GM19397 (cell line): ENCODE results near the gene TTC24.
"Not testable (repeated sequence)": the region's sequence is repeated elsewhere in the genome, so short reads cannot be mapped to it uniquely, and the experiment has no call there.

Experiments
- ATAC-seq: cut with Tn5 transposase; IDR thresholded peaks from one replicate; pipeline ENCODE4 v1.9.1; 2021; ENCODE audit warnings: mild to moderate bottlenecking, moderate library complexity; ENCODE audit not compliant: unreplicated experiment

TTC24 gene

GRCh38 chr1:156579472-156579871 is at the start of gene TTC24:
TSS of gene TTC24 (plus strand) at chr1:156579723. CDS start at chr1:156581365, 1,642 bp downstream.
- no peak for ATAC-seq

GRCh38 chr1:156530006-156530405 is 49.5 kb upstream of the TTC24 start:
- ATAC-seq, result no peak

GRCh38 chr1:156532374-156532773 is 47.1 kb upstream of the TTC24 start:
- ATAC-seq, result no peak

GRCh38 chr1:156533568-156534220 is 45.8 kb upstream of the TTC24 start:
- ATAC-seq, result no peak

- no peak for ATAC-seq
Measured at GRCh38 chr1:156534424-156535060, 45.0 kb upstream of the TTC24 start.

GRCh38 chr1:156537027-156537426 is 42.5 kb upstream of the TTC24 start:
- no peak for ATAC-seq

- ATAC-seq, result no peak
Measured at GRCh38 chr1:156538711-156539440, 40.6 kb upstream of the TTC24 start.

- no peak for ATAC-seq
Measured at GRCh38 chr1:156539818-156540355, 39.6 kb upstream of the TTC24 start.

GRCh38 chr1:156540955-156541354 is 38.6 kb upstream of the TTC24 start:
- ATAC-seq, result no peak

GRCh38 chr1:156543066-156543465 is 36.5 kb upstream of the TTC24 start:
- no peak for ATAC-seq

GRCh38 chr1:156544592-156545102 is 34.9 kb upstream of the TTC24 start:
- ATAC-seq, result no peak

GRCh38 chr1:156546267-156546666 is 33.3 kb upstream of the TTC24 start:
- no peak for ATAC-seq

GRCh38 chr1:156547434-156547833 is 32.1 kb upstream of the TTC24 start:
- no peak for ATAC-seq

GRCh38 chr1:156547982-156548381 is 31.5 kb upstream of the TTC24 start:
- ATAC-seq, result no peak

GRCh38 chr1:156549390-156549789 is 30.1 kb upstream of the TTC24 start:
- no peak for ATAC-seq

- no peak for ATAC-seq
Measured at GRCh38 chr1:156549831-156550230, 29.7 kb upstream of the TTC24 start.

GRCh38 chr1:156550346-156550745 is 29.2 kb upstream of the TTC24 start:
- no peak for ATAC-seq

- ATAC-seq, result no peak
Measured at GRCh38 chr1:156551066-156551643, 28.4 kb upstream of the TTC24 start.

GRCh38 chr1:156551869-156552268 is 27.7 kb upstream of the TTC24 start:
- ATAC-seq, result no peak

- no peak for ATAC-seq
Measured at GRCh38 chr1:156552518-156552917, 27.0 kb upstream of the TTC24 start.

- not testable (repeated sequence) for ATAC-seq
Measured at GRCh38 chr1:156552937-156553336, 26.6 kb upstream of the TTC24 start.
